ENCODE measurements around the gene NUP160. TPM values are rescaled to one million over a fixed set of nuclear protein-coding genes. Genes with fewer than 3 reads are reported as not detected.
"Not testable (repeated sequence)": the region's sequence is repeated elsewhere in the genome, so short reads cannot be mapped to it uniquely, and the experiment has no call there.

The NUP160 gene
- total and polyA plus RNA-seq, 2 donors = 18.8 to 89.7 TPM

GRCh38 chr11:47875858-47876257 is 27.7 kb upstream of the NUP160 start:
- not testable (repeated sequence) for H3K36me3 ChIP-seq (ENCODE audit: insufficient read depth); DNase-seq (ENCODE audit: extremely low spot score); H3K4me3 ChIP-seq (ENCODE audit: low read depth, low read length); H3K4me1 ChIP-seq (ENCODE audit: insufficient read depth); H3K27ac ChIP-seq (ENCODE audit: low read depth)
- 90% methylated on average over 10 of the region's 10 CpGs for WGBS

- DNase-seq (ENCODE audit: extremely low spot score) = no peak
- 85% methylated on average over 2 of the region's 2 CpGs for WGBS
- Histone ChIP-seq H3K4me1 (ENCODE audit: insufficient read depth) (no peaks in the 10 kb centered on the region), H3K27ac (ENCODE audit: low read depth) (no peak overlapping the region), H3K36me3 (ENCODE audit: insufficient read depth) (no peaks in the 10 kb centered on the region), H3K4me3 (ENCODE audit: low read depth, low read length) (no peak overlapping the region)
Observed at GRCh38 chr11:47870404-47870803, 22.3 kb upstream of the NUP160 start.

DNA sequence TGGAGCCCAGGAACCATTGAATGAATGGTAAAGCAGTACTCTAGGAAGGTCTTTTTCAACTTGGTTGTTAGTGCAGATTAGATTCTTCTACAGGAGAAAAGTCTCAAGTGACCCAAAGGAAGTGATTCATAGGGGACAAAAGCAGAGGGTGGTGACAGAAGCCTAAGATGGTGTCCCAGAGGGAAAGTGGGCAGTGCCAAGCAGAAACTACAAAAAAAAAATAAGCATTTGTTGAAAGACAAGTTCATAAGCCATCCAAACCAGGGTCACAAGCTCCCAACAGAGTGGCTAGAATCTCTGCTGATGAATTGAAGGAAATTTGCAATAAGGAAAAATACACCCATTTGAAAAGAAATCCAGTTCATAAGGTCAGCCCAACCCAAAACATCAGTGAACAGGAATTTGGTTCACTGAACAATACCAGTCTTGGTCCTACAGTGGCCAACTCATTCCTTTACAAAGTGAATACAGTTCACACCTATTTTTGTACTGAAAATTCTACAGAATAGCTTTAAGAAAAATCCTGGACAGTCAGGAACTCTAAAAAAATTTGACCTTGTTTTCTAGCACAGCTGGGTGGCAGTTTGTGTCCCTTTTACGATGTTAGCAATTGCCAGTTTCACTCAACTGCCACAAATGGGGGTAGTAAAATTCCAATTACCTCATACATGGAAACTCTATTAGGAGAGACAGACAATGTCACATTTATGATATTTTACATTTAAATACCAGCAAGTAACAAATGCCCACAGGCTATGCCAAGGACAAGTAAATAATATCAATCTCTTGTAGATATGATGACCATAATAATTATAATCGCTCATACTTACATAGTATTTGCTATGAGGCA is 21.6 kb upstream of the NUP160 start:
- Histone ChIP-seq H3K27ac (ENCODE audit: low read depth) (no peak overlapping the region), H3K36me3 (ENCODE audit: insufficient read depth) (no peaks in the 10 kb centered on the region), H3K4me3 (ENCODE audit: low read depth, low read length) (no peak overlapping the region), H3K4me1 (ENCODE audit: insufficient read depth) (no peaks in the 10 kb centered on the region)
- no peak for DNase-seq (ENCODE audit: extremely low spot score)
- WGBS = 72% methylated on average over 2 of the region's 2 CpGs

GRCh38 chr11:47867823-47868222 is 19.7 kb upstream of the NUP160 start:
- 87% methylated on average over 3 of the region's 3 CpGs for WGBS
- H3K27ac ChIP-seq (ENCODE audit: low read depth) = no peak overlapping the region
- no peaks in the 10 kb centered on the region for H3K4me1 ChIP-seq (ENCODE audit: insufficient read depth)
- no peak for DNase-seq (ENCODE audit: extremely low spot score)
- no peaks in the 10 kb centered on the region for H3K36me3 ChIP-seq (ENCODE audit: insufficient read depth)
- no peak overlapping the region for H3K4me3 ChIP-seq (ENCODE audit: low read depth, low read length)

DNA sequence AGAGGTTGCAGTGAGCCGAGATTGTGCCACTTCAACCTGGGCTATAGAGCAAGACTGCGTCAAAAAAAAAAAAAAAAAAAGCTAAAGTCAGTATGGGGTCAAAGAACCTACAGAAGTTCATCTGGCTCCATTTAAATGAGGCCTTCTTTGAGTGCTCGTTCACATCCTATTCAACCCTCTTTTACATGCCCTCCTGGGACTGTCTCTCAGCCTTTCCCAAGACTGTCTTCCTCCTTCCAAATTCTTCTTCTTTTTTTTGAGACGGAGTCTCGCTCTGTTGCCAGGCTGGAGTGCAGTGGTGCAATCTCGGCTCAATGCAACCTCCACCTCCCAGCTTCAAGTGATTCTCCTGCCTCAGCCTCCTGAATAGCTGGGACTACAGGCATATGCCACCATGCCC is 18.7 kb upstream of the NUP160 start:
- WGBS = 83% methylated on average over 6 of the region's 6 CpGs
- not testable (repeated sequence) for H3K36me3 ChIP-seq (ENCODE audit: insufficient read depth); H3K4me3 ChIP-seq (ENCODE audit: low read depth, low read length); DNase-seq (ENCODE audit: extremely low spot score); H3K27ac ChIP-seq (ENCODE audit: low read depth); H3K4me1 ChIP-seq (ENCODE audit: insufficient read depth)

DNA sequence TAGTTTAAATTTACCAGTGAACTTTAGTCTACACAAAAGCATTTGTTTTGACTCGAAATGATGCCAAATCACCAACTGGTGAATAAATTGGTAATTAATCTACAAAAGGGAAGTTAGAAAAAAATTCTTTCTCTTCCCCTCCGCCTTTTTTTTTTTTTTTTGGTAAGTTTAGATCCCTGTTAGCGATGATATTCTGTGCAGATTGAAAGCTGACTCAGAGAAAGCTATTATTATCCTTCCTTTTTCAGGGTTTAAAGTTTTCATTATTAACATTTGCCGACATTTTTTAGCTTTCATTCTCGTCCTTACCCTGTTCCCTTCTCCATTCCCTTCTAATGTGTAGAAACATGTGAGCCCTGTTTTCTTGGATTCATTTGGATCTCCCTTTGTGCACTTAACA is 16.8 kb upstream of the NUP160 start:
- Histone ChIP-seq H3K4me1 (ENCODE audit: insufficient read depth) (no peaks in the 10 kb centered on the region), H3K27ac (ENCODE audit: low read depth) (no peak overlapping the region), H3K36me3 (ENCODE audit: insufficient read depth) (no peaks in the 10 kb centered on the region), H3K4me3 (ENCODE audit: low read depth, low read length) (no peak overlapping the region)
- WGBS = 48% methylated on average over 5 of the region's 5 CpGs
- no peak for DNase-seq (ENCODE audit: extremely low spot score)

GRCh38 chr11:47863898-47864430 is 15.8 kb upstream of the NUP160 start:
- no peaks in the 10 kb centered on the region for H3K36me3 ChIP-seq (ENCODE audit: insufficient read depth)
- H3K27ac ChIP-seq (ENCODE audit: low read depth) = no peak overlapping the region
- no peaks in the 10 kb centered on the region for H3K4me1 ChIP-seq (ENCODE audit: insufficient read depth)
- DNase-seq (ENCODE audit: extremely low spot score) = no peak
- no peak overlapping the region for H3K4me3 ChIP-seq (ENCODE audit: low read depth, low read length)
- 82% methylated on average over 4 of the region's 4 CpGs for WGBS

DNA sequence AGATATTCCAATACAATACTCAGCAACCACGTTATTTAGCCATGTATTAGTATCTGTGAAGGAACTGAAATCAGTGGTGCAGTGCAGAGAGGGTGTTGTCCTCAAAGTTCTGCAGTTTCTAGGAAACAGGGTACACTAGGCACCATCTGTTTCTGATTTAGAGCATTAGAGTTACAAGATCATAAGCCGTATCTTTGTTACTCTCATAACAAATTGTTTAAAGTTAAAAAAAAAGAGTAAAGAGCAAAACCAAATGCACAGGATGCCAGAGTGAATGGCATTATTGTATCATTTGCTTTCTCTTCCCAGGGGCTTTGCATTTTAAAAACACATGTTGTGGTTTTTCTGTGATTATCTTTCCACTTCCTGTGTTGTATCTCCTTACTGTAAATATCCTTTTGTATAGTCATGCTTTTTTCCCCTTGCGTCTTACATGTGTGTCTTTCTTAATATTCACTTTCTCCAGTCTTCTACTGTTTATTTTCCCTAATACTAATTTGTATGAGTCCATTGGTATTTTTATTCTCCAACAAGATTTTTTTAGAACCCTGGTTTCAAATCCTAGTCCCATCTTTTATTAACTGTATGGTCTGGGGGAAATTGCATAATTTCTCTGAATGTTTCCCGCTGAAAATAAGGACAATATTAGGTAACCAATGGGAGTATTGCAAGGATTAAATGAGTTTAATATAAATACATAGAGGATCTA is 15.2 kb upstream of the NUP160 start:
- DNase-seq (ENCODE audit: extremely low spot score) = peak; percentile 33
- no peaks in the 10 kb centered on the region for H3K36me3 ChIP-seq (ENCODE audit: insufficient read depth)
- no peaks in the 10 kb centered on the region for H3K4me1 ChIP-seq (ENCODE audit: insufficient read depth)
- no peak overlapping the region for H3K27ac ChIP-seq (ENCODE audit: low read depth)
- 32% methylated on average over 4 of the region's 4 CpGs for WGBS
- H3K4me3 ChIP-seq (ENCODE audit: low read depth, low read length) = no peak overlapping the region

GRCh38 chr11:47861728-47862127 is 13.6 kb upstream of the NUP160 start:
- Histone ChIP-seq H3K36me3 (ENCODE audit: insufficient read depth) (no peaks in the 10 kb centered on the region), H3K4me3 (ENCODE audit: low read depth, low read length) (no peak overlapping the region), H3K4me1 (ENCODE audit: insufficient read depth) (no peaks in the 10 kb centered on the region), H3K27ac (ENCODE audit: low read depth) (no peak overlapping the region)
- no peak for DNase-seq (ENCODE audit: extremely low spot score)
- 72% methylated on average over 4 of the region's 4 CpGs for WGBS

- Histone ChIP-seq H3K36me3 (ENCODE audit: insufficient read depth) (no peaks in the 10 kb centered on the region), H3K4me3 (ENCODE audit: low read depth, low read length) (no peak overlapping the region)
- 85% methylated on average over 6 of the region's 6 CpGs for WGBS
Observed at GRCh38 chr11:47860536-47860935, 12.4 kb upstream of the NUP160 start.

DNA sequence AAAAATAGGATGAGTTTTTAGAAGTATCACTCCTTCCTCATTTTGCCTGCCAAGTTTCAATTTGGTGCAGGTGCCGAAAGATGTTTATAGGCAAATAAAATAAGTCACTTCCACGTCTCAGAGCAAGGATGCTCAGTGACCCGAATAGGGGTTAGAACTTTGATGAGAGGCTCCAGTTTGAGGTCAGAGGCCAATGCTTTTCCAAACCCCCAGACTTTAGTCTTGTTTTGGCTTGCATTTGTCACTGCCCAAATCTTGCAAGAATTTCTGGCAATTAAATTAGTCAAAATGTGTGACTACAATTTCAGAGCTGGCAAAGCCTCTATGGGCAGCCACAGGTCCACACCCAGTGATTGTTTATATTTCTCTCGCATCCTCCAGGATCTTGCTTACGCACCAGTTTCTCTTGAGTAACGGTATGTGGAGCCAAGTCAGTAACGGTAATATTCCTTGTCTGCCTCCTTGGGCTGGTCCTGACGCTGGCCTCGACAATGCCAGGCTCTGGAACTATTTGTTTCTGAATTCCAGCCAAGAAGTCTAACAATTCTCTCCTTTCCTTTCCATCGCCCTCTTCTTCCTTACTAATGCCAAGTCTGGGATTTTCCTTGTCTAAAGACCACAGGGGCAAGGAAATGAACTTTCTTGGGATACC is 9.9 kb upstream of the NUP160 start:
- no peak for DNase-seq (ENCODE audit: extremely low spot score)
- no peak overlapping the region for H3K4me3 ChIP-seq (ENCODE audit: low read depth, low read length)
- 21% methylated on average over 10 of the region's 10 CpGs for WGBS

More at GRCh38 chr11:47860536-47860935, 12.4 kb upstream of the NUP160 start:
- H3K27ac ChIP-seq (ENCODE audit: low read depth) = no peak overlapping the region
- no peak for DNase-seq (ENCODE audit: extremely low spot score)
- no peaks in the 10 kb centered on the region for H3K4me1 ChIP-seq (ENCODE audit: insufficient read depth)

GRCh38 chr11:47857485-47857884 is 9.3 kb upstream of the NUP160 start:
- Histone ChIP-seq H3K27ac (ENCODE audit: low read depth) (no peak overlapping the region), H3K4me3 (ENCODE audit: low read depth, low read length) (no peak overlapping the region), H3K4me1 (ENCODE audit: insufficient read depth) (no peaks in the 10 kb centered on the region), H3K36me3 (ENCODE audit: insufficient read depth) (no peaks in the 10 kb centered on the region)
- WGBS = 52% methylated on average over 2 of the region's 2 CpGs
- DNase-seq (ENCODE audit: extremely low spot score) = no peak

More for the DNA sequence above, 9.9 kb upstream of the NUP160 start:
- Histone ChIP-seq H3K36me3 (ENCODE audit: insufficient read depth) (no peaks in the 10 kb centered on the region), H3K27ac (ENCODE audit: low read depth) (no peak overlapping the region), H3K4me1 (ENCODE audit: insufficient read depth) (no peaks in the 10 kb centered on the region)

- H3K4me1 ChIP-seq (ENCODE audit: insufficient read depth) = no peaks in the 10 kb centered on the region
- no peaks in the 10 kb centered on the region for H3K36me3 ChIP-seq (ENCODE audit: insufficient read depth)
- H3K27ac ChIP-seq (ENCODE audit: low read depth) = no peak overlapping the region
- no peak for DNase-seq (ENCODE audit: extremely low spot score)
- no peak overlapping the region for H3K4me3 ChIP-seq (ENCODE audit: low read depth, low read length)
- 38% methylated on average over 2 of the region's 2 CpGs for WGBS
Observed at GRCh38 chr11:47856186-47856585, 8.0 kb upstream of the NUP160 start.
